Glutamatergic neuron (in vitro differentiated cells): ENCODE data around the gene PLXNA2. TPM values are rescaled to one million over a fixed set of nuclear protein-coding genes. Genes with fewer than 3 reads are reported as not detected.

ENCODE experiments used
- DNase-seq: peaks from one replicate; pipeline ENCODE4 v3.0.0; 2022
- H3K27ac Mint-ChIP-seq: one replicate; pipeline ENCODE4 v1.8.0; 2020; ENCODE audit warnings: mild to moderate bottlenecking, mixed read lengths, inconsistent platforms; ENCODE audit not compliant: unreplicated experiment
- H3K27me3 Mint-ChIP-seq: one replicate; pipeline ENCODE4 v1.8.0; 2020; ENCODE audit warnings: mild to moderate bottlenecking, moderate library complexity, mixed read lengths, inconsistent platforms; ENCODE audit not compliant: unreplicated experiment
- H3K36me3 Mint-ChIP-seq: one replicate; pipeline ENCODE4 v1.8.0; 2020; ENCODE audit warnings: mild to moderate bottlenecking, mixed read lengths, inconsistent platforms; ENCODE audit not compliant: unreplicated experiment
- H3K4me1 Mint-ChIP-seq: one replicate; pipeline ENCODE4 v1.8.0; 2020; ENCODE audit warnings: mild to moderate bottlenecking, low read depth, mixed read lengths, inconsistent platforms; ENCODE audit not compliant: unreplicated experiment
- H3K4me3 Mint-ChIP-seq: one replicate; pipeline ENCODE4 v1.8.0; 2020; ENCODE audit warnings: mild to moderate bottlenecking, mixed read lengths, inconsistent platforms; ENCODE audit not compliant: unreplicated experiment
- H3K9me3 Mint-ChIP-seq: one replicate; pipeline ENCODE4 v1.8.0; 2020; ENCODE audit warnings: mild to moderate bottlenecking, moderate library complexity, mixed read lengths, inconsistent platforms; ENCODE audit not compliant: unreplicated experiment
- total RNA-seq: library from RNA; stranded (reverse); fragmentation: NEBNext Ultra II Directional; extraction: Animal tissue kit (Norgen Biotek cat#: 25700); gene quantifications from one replicate; pipeline ENCODE4 v1.2.1, GENCODE V29; 2021; ENCODE audit not compliant: unreplicated experiment
- TF ChIP-seq, protein P1 (sequence below): fragments of 200-600 bp; sonication (generic); IDR thresholded peaks from one replicate; pipeline ENCODE4 v1.5.0; 2021; ENCODE audit not compliant: partially characterized antibody, unreplicated experiment

Gene PLXNA2
- total RNA-seq, 1 donor from 2014 or later = 66.0 TPM

DNA sequence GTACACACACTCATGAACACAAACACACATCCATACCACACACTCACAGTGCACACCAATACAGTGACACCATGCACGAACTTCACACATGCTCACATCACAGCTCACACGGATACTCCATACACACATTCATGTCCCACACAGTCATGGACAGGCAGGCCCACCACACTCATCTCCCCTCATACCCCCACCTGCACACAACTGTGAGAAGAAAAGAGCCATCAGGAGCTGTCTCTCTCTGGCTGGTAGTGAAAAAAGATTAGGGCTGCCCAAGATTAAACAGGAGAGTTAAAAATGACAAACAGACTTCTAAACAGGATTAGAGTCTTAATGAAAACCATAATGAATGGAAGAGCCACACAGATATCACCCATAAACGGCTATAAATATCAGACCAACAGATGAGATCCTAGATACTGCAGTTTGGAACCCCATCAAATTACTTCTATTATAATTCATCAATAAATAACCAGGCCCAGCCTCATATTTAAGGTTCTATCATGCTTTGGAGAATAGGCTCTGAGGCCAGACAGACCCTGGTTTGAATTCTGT, 122.3 kb downstream of the PLXNA2 start:
- peaks cover 2% of the 10 kb centered on the region for H3K27me3 Mint-ChIP-seq
- no peaks in the 10 kb centered on the region for H3K36me3 Mint-ChIP-seq
- no peak for DNase-seq
- H3K27ac Mint-ChIP-seq = no peak overlapping the region
- peaks cover 2% of the 10 kb centered on the region for H3K9me3 Mint-ChIP-seq
- TF ChIP-seq, protein P1, sequence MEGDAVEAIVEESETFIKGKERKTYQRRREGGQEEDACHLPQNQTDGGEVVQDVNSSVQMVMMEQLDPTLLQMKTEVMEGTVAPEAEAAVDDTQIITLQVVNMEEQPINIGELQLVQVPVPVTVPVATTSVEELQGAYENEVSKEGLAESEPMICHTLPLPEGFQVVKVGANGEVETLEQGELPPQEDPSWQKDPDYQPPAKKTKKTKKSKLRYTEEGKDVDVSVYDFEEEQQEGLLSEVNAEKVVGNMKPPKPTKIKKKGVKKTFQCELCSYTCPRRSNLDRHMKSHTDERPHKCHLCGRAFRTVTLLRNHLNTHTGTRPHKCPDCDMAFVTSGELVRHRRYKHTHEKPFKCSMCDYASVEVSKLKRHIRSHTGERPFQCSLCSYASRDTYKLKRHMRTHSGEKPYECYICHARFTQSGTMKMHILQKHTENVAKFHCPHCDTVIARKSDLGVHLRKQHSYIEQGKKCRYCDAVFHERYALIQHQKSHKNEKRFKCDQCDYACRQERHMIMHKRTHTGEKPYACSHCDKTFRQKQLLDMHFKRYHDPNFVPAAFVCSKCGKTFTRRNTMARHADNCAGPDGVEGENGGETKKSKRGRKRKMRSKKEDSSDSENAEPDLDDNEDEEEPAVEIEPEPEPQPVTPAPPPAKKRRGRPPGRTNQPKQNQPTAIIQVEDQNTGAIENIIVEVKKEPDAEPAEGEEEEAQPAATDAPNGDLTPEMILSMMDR = no peak
- no peak overlapping the region for H3K4me3 Mint-ChIP-seq
- H3K4me1 Mint-ChIP-seq = peaks cover 6% of the 10 kb centered on the region

DNA sequence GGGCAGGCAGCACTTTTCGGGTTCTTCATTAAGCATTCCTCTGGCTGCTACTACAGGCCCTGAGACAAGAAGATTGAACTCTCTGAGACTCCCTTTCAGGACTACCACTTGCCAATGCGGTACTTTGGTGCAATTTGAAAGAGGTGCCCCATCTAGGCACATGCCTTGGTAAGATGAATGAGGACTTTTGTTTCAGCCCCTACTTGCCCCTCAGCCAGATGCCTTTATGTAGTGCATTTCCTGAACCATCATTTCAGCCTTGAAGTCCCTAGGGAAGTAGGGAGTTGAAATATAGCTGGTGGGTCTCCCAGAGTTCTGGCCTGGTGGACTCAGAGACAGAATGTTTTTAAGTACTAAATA, 123.8 kb downstream of the PLXNA2 start:
- Mint-ChIP-seq H3K4me1 (no peaks in the 10 kb centered on the region), H3K9me3 (peaks cover 2% of the 10 kb centered on the region), H3K27me3 (peaks cover 2% of the 10 kb centered on the region), H3K36me3 (no peaks in the 10 kb centered on the region), H3K4me3 (no peak overlapping the region), H3K27ac (no peak overlapping the region)
- DNase-seq = no peak
- TF ChIP-seq, protein P1 = no peak

DNA sequence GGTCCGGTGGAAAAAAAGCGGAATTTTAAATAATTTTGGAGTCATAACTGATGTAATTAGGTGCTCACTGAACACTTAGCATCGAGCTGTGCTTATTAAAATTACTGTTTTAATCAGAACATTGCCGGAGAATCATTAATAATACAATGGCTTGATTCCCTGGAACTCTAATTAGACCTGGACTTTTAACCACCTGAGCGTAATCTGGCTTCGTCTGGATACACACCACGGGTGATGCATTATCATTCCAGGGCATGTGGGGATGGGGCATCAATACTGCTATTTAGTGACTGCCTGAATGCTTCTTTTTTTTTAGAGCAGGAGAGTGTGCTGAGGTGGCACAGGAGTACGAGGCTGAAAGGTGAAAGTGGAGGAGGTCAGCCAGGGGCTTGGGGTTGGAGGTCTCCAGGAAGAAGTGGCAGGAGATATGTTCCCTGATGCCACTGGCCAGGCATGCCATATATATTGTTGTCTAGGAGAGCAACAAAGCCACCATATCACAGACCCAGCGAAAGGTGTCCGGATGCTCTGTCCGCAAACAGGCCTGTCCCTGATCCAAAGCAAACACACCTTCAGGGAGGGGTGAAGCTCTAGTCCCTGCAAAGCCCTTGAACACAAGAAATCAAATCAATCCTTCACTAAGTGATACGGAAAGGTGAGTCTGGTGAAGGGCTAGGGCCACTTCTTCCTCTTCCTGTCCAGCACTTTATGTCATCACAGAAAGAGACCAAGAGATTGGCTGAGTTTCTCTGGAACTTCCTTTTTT, 125.2 kb downstream of the PLXNA2 start:
- H3K27ac Mint-ChIP-seq = no peak overlapping the region
- no peaks in the 10 kb centered on the region for H3K4me1 Mint-ChIP-seq
- peaks cover 2% of the 10 kb centered on the region for H3K9me3 Mint-ChIP-seq
- no peak for DNase-seq
- H3K27me3 Mint-ChIP-seq = peaks cover 2% of the 10 kb centered on the region
- TF ChIP-seq, protein P1 = no peak
- no peak overlapping the region for H3K4me3 Mint-ChIP-seq
- H3K36me3 Mint-ChIP-seq = no peaks in the 10 kb centered on the region

DNA sequence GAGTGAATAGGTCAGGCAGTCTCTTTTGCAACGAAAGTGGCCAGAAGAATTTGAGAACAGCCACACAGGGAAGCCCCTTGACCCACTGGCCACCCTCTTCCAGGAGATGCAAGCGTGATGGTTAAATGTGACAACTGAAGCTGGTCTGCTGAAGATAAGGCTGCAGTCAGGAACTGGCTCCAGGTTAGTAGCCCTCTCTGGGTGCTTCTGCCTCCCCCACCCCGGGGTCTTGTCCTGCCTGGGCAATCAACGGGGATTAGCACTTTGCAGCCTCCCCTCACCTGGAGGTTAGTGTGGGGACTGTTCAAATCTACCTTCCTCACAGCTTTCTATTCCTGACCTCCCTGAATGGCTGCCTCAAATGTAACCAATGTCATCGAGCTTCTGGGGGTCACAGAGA, 125.9 kb downstream of the PLXNA2 start:
- Mint-ChIP-seq H3K9me3 (peaks cover 2% of the 10 kb centered on the region), H3K4me3 (no peak overlapping the region), H3K27ac (no peak overlapping the region), H3K36me3 (no peaks in the 10 kb centered on the region), H3K27me3 (peaks cover 2% of the 10 kb centered on the region), H3K4me1 (no peaks in the 10 kb centered on the region)
- TF ChIP-seq, protein P1 = no peak
- no peak for DNase-seq

DNA sequence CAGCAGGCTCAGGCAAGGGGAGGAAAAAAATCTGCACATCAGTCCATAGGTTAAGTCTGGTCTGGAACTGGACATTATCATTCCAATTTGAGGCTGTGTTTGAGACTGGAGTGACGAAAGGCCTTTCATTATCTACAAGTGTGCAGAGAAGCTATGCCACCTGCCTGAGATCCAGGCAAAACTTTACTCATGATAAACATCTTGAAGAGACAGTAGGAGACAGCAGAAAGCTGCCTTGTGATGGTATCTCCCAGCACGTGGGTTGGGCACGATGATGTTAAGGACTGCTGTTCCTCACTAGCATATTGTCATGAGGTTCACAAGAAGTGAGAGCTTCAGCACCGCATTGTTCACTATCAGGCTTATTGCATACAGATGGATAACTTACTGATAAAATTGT, 126.4 kb downstream of the PLXNA2 start:
- Mint-ChIP-seq H3K36me3 (no peaks in the 10 kb centered on the region), H3K4me1 (no peaks in the 10 kb centered on the region), H3K27ac (no peak overlapping the region), H3K4me3 (no peak overlapping the region), H3K27me3 (peaks cover 2% of the 10 kb centered on the region), H3K9me3 (peaks cover 2% of the 10 kb centered on the region)
- no peak for DNase-seq
- TF ChIP-seq, protein P1 = no peak
